Duodenal mucosa (tissue), 2 donors: ENCODE data around the gene SLC39A10.

ENCODE experiments used
- H3K27ac ChIP-seq: one replicate; pipeline ENCODE4 v1.7.0; 2013; ENCODE audit warnings: low read depth, low read length
- H3K27me3 ChIP-seq, 2 donors: one replicate each; pipeline ENCODE4 v1.7.0; 2013; ENCODE audit warnings: low read length in 2 of 2, control low read depth in 1 of 2; ENCODE audit not compliant: insufficient read depth in 2 of 2, control insufficient read depth in 1 of 2
- H3K36me3 ChIP-seq, 2 donors: one replicate each; pipeline ENCODE4 v1.7.0; 2013; ENCODE audit warnings: low read length in 2 of 2, control low read depth in 1 of 2; ENCODE audit not compliant: insufficient read depth in 2 of 2, control insufficient read depth in 1 of 2
- H3K4me1 ChIP-seq, 2 donors: one replicate each; pipeline ENCODE4 v1.7.0; 2013; ENCODE audit warnings: low read length in 2 of 2, control low read depth in 1 of 2; ENCODE audit not compliant: insufficient read depth in 2 of 2, control insufficient read depth in 1 of 2
- H3K4me3 ChIP-seq, 2 donors: one replicate each; pipeline ENCODE4 v1.7.0; 2013; ENCODE audit warnings: low read length in 2 of 2, low read depth in 1 of 2
- H3K9ac ChIP-seq, 2 donors: one replicate each; pipeline ENCODE4 v1.7.0; 2013; ENCODE audit warnings: low read length in 2 of 2, low read depth in 1 of 2
- H3K9me3 ChIP-seq, 2 donors: one replicate each; pipeline ENCODE4 v1.7.0; 2013; ENCODE audit warnings: low read length in 2 of 2, control low read depth in 1 of 2; ENCODE audit not compliant: control insufficient read depth in 1 of 2

Gene SLC39A10

GRCh38 chr2:195737511-195738325 is 80.7 kb downstream of the SLC39A10 start:
- Histone ChIP-seq H3K27ac (no peak overlapping the region), H3K27me3 (no peaks in the 10 kb centered on the region), H3K4me1 (no peaks in the 10 kb centered on the region), H3K4me3 (no peak overlapping the region), H3K36me3 (peaks cover 0 to 3% of the 10 kb centered on the region in 2 donors), H3K9me3 (no peaks in the 10 kb centered on the region), H3K9ac (no peak overlapping the region)

DNA sequence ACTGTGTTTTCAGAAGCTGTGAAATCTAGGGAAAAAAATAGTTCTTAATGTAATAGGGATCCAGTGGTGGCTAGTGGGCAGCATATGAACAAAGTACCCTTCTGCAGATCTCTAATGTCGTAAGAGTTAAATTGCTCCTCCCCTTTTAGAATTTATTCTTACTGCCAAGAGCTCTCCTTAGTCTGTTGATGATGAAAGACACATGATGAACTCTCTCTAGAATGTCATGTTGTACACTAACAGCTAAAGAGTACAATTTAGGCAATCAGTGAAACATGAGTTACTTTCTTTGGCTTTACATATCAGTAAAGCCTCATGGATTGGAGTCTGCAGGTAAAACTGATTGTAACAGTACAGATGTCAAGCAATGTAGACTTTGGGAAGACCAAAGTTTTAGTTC is 84.2 kb downstream of the SLC39A10 start:
- Histone ChIP-seq H3K36me3 (peaks cover 0 to 3% of the 10 kb centered on the region in 2 donors), H3K9me3 (no peaks in the 10 kb centered on the region), H3K4me3 (no peak overlapping the region), H3K9ac (no peak overlapping the region), H3K27ac (no peak overlapping the region), H3K4me1 (no peaks in the 10 kb centered on the region), H3K27me3 (no peaks in the 10 kb centered on the region)

DNA sequence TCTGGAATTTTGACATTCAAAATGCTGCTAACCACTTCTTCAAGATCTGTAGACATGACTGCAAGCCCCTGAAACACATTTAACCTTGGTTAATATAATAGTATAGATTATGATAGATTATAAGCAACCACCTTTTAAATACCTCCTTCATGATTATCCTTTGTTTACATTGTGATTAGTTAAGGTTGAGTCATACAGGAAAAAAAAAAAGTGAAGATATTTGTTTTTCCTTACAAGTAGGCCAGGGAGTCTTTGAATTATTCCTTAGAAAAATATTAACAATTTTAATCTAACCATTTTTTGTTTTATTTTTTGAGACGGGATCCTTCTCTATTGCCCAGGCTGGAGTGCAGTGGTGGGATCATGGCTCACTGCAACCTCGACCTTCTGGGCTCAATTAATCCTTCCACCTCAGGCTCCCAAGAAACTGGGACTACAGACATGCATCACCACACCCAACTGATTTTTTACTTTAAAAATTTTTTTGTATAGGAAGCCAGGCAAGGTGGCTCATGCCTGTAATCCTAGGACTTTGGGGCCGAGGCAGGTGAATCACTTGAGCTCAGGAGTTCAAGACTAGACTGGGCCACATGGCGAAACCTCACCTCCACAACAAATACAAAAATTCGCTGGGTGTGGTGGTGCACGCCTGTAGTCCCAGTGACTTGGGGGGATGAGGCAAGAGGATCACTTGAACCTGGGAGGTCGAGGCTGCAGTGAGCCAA is 99.4 kb downstream of the SLC39A10 start:
- Histone ChIP-seq H3K36me3 (no peaks in the 10 kb centered on the region), H3K9ac (no peak overlapping the region), H3K4me1 (no peaks in the 10 kb centered on the region), H3K27ac (no peak overlapping the region), H3K4me3 (no peak overlapping the region), H3K27me3 (no peaks in the 10 kb centered on the region), H3K9me3 (no peaks in the 10 kb centered on the region)

GRCh38 chr2:195758846-195759245 is 101.8 kb downstream of the SLC39A10 start:
- H3K36me3 ChIP-seq: no peaks in the 10 kb centered on the region
- H3K27ac ChIP-seq: no peak overlapping the region
- H3K4me3 ChIP-seq: no peak overlapping the region
- no peaks in the 10 kb centered on the region for H3K27me3 ChIP-seq
- no peak overlapping the region for H3K9ac ChIP-seq
- H3K4me1 ChIP-seq: no peaks in the 10 kb centered on the region
- H3K9me3 ChIP-seq: no peaks in the 10 kb centered on the region

DNA sequence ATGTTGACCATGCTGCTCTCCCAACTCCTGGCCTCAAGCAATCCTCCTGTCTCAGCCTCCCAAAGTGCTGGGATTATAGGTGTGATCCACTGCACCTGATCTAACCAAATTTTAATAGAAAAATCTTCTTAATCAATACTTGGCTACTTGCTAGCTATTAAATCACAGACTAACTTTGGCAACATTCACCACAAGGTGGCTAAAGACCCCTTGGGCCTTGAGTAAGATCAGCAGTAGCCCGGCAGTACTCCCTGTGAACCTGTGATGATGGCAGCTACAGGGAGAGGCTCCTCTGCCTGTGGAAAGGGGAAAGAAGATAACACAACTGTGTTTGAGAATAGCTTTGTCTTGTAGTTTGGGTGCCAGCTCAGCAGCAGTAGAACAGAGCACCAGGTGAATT is 102.9 kb downstream of the SLC39A10 start:
- Histone ChIP-seq H3K27ac (no peak overlapping the region), H3K9me3 (peaks cover 0 to 3% of the 10 kb centered on the region in 2 donors), H3K36me3 (no peaks in the 10 kb centered on the region)

GRCh38 chr2:195763866-195764265 is 106.8 kb downstream of the SLC39A10 start:
- Histone ChIP-seq H3K27me3 (no peaks in the 10 kb centered on the region), H3K36me3 (no peaks in the 10 kb centered on the region), H3K9ac (no peak overlapping the region), H3K4me3 (no peak overlapping the region), H3K27ac (no peak overlapping the region), H3K9me3 (peaks cover 0 to 4% of the 10 kb centered on the region in 2 donors), H3K4me1 (no peaks in the 10 kb centered on the region)

More for the DNA sequence above, 102.9 kb downstream of the SLC39A10 start:
- Histone ChIP-seq H3K27me3 (no peaks in the 10 kb centered on the region), H3K9ac (no peak overlapping the region), H3K4me1 (no peaks in the 10 kb centered on the region), H3K4me3 (no peak overlapping the region)

DNA sequence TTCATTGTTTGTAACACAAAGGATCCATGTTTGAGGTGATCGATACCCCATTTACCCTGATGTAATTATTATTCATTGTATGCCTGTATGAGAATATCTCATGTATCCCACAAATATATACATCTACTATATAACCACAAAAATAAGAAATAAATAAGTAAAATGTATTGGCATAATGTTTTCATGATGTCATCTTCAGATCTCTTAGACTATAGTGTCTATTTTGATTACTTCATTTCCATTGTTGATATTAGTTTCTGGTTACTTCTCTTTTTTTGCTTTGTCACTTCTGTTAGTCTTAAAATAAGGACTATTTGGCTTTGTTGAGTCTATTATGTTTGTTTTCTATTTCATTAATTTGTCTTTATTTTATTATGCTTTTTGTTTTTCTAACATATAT is 109.7 kb downstream of the SLC39A10 start:
- Histone ChIP-seq H3K27ac (no peak overlapping the region), H3K36me3 (no peaks in the 10 kb centered on the region), H3K4me1 (no peaks in the 10 kb centered on the region), H3K27me3 (no peaks in the 10 kb centered on the region), H3K9me3 (peaks cover 0 to 4% of the 10 kb centered on the region in 2 donors), H3K4me3 (no peak overlapping the region), H3K9ac (no peak overlapping the region)

GRCh38 chr2:195768431-195768830 is 111.4 kb downstream of the SLC39A10 start:
- Histone ChIP-seq H3K4me1 (no peaks in the 10 kb centered on the region), H3K36me3 (no peaks in the 10 kb centered on the region), H3K9me3 (peaks cover 0 to 4% of the 10 kb centered on the region in 2 donors), H3K27ac (no peak overlapping the region), H3K4me3 (no peak overlapping the region), H3K27me3 (no peaks in the 10 kb centered on the region), H3K9ac (no peak overlapping the region)

DNA sequence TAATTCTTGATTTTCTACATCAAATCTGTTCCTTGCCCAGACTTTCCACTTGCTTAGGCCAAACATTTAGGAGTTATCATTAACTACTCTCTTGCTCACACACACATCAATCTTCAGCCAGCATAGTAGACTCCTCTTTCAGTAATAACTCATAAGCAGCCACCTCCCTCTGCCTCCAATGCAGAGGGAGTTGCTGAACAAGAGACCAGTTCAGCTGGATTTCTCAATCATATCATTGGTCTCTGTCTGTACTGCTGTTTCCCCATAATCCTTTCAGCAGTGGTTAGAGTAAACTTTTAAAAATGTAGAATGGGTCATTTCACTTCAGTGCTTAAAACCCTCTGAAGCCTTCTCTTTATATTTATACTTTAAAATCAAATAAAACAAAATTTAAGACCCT is 112.9 kb downstream of the SLC39A10 start:
- Histone ChIP-seq H3K36me3 (no peaks in the 10 kb centered on the region), H3K4me1 (no peaks in the 10 kb centered on the region)

GRCh38 chr2:195779491-195779890 is 122.5 kb downstream of the SLC39A10 start:
- no peak overlapping the region for H3K27ac ChIP-seq
- H3K4me3 ChIP-seq: no peak overlapping the region
- no peaks in the 10 kb centered on the region for H3K4me1 ChIP-seq
- no peaks in the 10 kb centered on the region for H3K27me3 ChIP-seq
- H3K9me3 ChIP-seq: no peaks in the 10 kb centered on the region
- no peaks in the 10 kb centered on the region for H3K36me3 ChIP-seq
- H3K9ac ChIP-seq: no peak overlapping the region

More for the DNA sequence above, 112.9 kb downstream of the SLC39A10 start:
- no peak overlapping the region for H3K4me3 ChIP-seq
- no peaks in the 10 kb centered on the region for H3K27me3 ChIP-seq
- no peak overlapping the region for H3K9ac ChIP-seq
- no peaks in the 10 kb centered on the region for H3K9me3 ChIP-seq
- no peak overlapping the region for H3K27ac ChIP-seq
